PFSK-1 (cell line): ENCODE data around the gene GIT2.

Experiments used
- FOXP2 ChIP-seq: optimal IDR thresholded peaks from 2 replicates; pipeline ENCODE3; 2011; ENCODE audit warnings: borderline replicate concordance, control low read depth, inconsistent platforms; ENCODE audit not compliant: insufficient read depth; ENCODE audit errors: extremely low read length, extremely low read depth
- POLR2AphosphoS5 ChIP-seq: IDR thresholded peaks from 2 replicates; pipeline ENCODE4 v1.6.1; 2012; ENCODE audit warnings: low read depth, mild to moderate bottlenecking, control low read depth, low read length, moderate library complexity
- REST ChIP-seq, 2 experiments: IDR thresholded peaks; 2 replicates each; pipeline versions ENCODE4 v1.6.1 to v1.8.0; 2011 to 2012; ENCODE audit warnings: low read depth in 2 of 2, low read length in 2 of 2, control low read depth in 1 of 2, inconsistent platforms in 1 of 2, mild to moderate bottlenecking in 1 of 2, moderate library complexity in 1 of 2; ENCODE audit not compliant: insufficient read depth in 1 of 2
- SIN3A ChIP-seq: IDR thresholded peaks from 2 replicates; pipeline ENCODE4 v1.6.1; 2012; ENCODE audit warnings: mild to moderate bottlenecking, low read length, moderate library complexity, borderline replicate concordance; ENCODE audit not compliant: insufficient read depth
- TAF1 ChIP-seq: IDR thresholded peaks from 2 replicates; pipeline ENCODE4 v1.6.1; 2012; ENCODE audit warnings: low read length, control low read depth, borderline replicate concordance; ENCODE audit not compliant: insufficient read depth

Gene GIT2

DNA sequence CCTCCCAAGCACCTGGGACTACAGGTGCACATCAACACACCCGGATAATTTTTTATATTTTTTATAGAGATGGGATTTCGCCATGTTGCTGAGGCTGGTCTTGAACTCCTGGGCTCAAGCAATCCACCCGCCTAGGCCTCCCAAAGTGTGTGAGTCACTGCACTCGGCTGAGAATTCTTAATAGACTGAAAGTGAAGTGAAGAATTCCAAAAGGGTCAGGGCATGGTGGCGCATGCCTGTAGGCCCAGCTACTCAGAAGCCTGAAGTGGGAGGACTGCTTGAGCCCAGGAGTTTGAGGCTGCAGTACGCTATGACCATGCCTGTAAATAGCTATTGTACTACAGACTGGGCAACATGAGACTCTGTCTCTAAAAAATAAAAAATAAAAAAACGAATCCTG is 52.4 kb downstream of the GIT2 start:
- TF ChIP-seq FOXP2 (no peak), SIN3A (no peak), REST (IDR thresholded peaks at IDR 0.05; ENCODE audit: insufficient read depth in 1 of 2, low read depth in 2 of 2, low read length in 2 of 2) (no peak), TAF1 (no peak), POLR2AphosphoS5 (no peak)

- TF ChIP-seq REST (IDR thresholded peaks at IDR 0.05; ENCODE audit: insufficient read depth in 1 of 2, low read depth in 2 of 2, low read length in 2 of 2) (no peak), FOXP2 (no peak), POLR2AphosphoS5 (no peak), SIN3A (no peak), TAF1 (no peak)
Observed at GRCh38 chr12:109940339-109940923, 55.7 kb downstream of the GIT2 start.

- no peak for TF ChIP-seq POLR2AphosphoS5
- TF ChIP-seq REST (IDR thresholded peaks at IDR 0.05; ENCODE audit: insufficient read depth in 1 of 2, low read depth in 2 of 2, low read length in 2 of 2) = no peak
- TF ChIP-seq SIN3A = no peak
- TF ChIP-seq FOXP2 = no peak
- TF ChIP-seq TAF1 = no peak
Observed at GRCh38 chr12:109939504-109939903, 56.7 kb downstream of the GIT2 start.

- TF ChIP-seq SIN3A = no peak
- TF ChIP-seq REST (IDR thresholded peaks at IDR 0.05; ENCODE audit: insufficient read depth in 1 of 2, low read depth in 2 of 2, low read length in 2 of 2) = no peak
- no peak for TF ChIP-seq POLR2AphosphoS5
- TF ChIP-seq TAF1 = no peak
- no peak for TF ChIP-seq FOXP2
Observed at GRCh38 chr12:109938947-109939346, 57.2 kb downstream of the GIT2 start.
